ENCODE data around the gene MPP1. TPM values are rescaled to one million over a fixed set of nuclear protein-coding genes. Genes with fewer than 3 reads are reported as not detected.

The MPP1 gene
- total RNA-seq = 9.0 to 14.2 TPM (median 13.3 TPM) in 3 replicates
- long read RNA-seq, transcript MPP1-202 (12 exons, 2,042 nt) = major isoform, 15 of 15 reads
- long read RNA-seq, partial matches to known transcripts = 0 of 15 reads
- long read RNA-seq, other reads (novel, unspliced or antisense) = 0 of 15 reads

DNA sequence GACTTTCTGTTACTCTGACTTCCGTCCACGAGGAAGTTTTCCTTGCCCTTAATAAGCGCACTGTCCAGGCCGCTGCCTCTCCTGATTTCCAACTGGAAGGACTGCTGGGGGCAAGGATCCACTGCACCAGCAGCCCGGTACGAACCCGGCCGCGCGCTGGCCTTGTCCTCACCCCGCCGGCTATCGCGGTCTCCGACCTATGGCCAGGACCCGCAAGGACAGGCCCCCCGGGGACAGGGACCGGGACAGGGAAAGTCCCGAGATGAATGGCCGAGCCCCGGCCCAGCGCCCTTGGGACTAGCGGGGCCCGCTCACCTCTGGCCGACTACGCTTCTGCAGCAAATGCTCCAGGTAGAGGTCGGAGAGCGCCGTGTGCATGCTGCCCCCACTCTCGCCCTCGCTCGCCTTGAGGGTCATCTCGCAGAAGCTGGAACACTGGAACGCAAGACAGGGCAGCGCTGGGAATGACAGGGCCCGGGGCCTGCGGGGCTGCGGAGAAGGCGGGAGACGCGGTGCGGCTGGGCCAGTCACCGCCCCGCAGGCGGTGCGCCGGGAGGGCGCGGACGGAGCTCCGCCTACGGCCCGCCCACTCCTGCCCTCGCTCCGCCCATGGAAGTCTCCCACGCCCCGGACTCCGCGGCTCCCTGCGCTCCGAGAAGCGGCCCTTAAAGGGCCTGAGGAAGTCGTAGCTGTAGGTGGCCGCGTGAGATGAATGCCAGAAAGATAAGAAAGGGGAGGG is at the start of gene MPP1:
TSS of gene MPP1 (minus strand) at position 529 of the 739 bp plus-strand sequence. CDS start at position 417, 112 bp downstream.
- H3K27me3 Mint-ChIP-seq (ENCODE audit: low read depth) = no peaks in the 10 kb centered on the region
- H3K4me3 Mint-ChIP-seq (ENCODE audit: unreplicated experiment) = peak within 1 kb of the TSS; percentile 87
- peaks cover 16% of the 10 kb centered on the region for H3K4me1 Mint-ChIP-seq (ENCODE audit: low read depth)
- no peak for DNase-seq (ENCODE audit: low spot score)
- H3K27ac Mint-ChIP-seq (ENCODE audit: unreplicated experiment) = peak within 1 kb of the TSS; percentile 88
- H3K36me3 Mint-ChIP-seq (ENCODE audit: low read depth) = no peaks in the 10 kb centered on the region
- peaks cover 33% of the 10 kb centered on the region for H3K9me3 Mint-ChIP-seq (ENCODE audit: low read depth)
- TF ChIP-seq, protein P1, sequence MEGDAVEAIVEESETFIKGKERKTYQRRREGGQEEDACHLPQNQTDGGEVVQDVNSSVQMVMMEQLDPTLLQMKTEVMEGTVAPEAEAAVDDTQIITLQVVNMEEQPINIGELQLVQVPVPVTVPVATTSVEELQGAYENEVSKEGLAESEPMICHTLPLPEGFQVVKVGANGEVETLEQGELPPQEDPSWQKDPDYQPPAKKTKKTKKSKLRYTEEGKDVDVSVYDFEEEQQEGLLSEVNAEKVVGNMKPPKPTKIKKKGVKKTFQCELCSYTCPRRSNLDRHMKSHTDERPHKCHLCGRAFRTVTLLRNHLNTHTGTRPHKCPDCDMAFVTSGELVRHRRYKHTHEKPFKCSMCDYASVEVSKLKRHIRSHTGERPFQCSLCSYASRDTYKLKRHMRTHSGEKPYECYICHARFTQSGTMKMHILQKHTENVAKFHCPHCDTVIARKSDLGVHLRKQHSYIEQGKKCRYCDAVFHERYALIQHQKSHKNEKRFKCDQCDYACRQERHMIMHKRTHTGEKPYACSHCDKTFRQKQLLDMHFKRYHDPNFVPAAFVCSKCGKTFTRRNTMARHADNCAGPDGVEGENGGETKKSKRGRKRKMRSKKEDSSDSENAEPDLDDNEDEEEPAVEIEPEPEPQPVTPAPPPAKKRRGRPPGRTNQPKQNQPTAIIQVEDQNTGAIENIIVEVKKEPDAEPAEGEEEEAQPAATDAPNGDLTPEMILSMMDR (IDR thresholded peaks at IDR 0.05) = no peak

DNA sequence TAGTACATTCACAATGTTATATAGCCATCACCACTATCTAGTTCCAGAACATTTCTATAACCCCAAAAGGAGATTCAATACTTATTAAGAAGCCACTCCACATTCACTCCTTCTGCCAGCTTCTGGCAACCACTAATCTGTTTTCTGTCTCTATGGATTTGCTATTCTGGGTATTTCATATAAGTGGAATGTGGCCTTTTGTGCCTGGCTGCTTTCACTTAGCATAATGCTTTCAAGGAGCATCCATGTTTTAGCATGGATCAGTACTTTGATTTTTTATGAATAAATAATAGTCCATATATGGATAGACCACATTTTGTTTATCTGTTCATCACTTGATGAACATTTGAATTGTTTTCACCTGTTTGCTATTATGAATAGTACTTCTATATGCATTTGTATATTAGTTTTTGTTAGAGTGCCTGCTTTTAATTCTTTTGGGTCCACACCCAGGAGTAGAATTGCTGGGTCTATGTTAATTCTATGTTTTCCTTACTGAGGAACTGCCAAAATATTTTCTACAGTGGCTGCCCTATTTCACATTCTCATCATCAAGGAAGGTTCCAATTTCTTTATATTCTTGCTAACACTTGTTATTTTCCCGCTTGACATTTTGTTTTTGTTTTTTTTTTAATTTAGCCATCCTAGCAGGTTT is 45.8 kb upstream of the MPP1 start:
- no peaks in the 10 kb centered on the region for H3K4me1 Mint-ChIP-seq (ENCODE audit: low read depth)
- peaks cover 3% of the 10 kb centered on the region for H3K36me3 Mint-ChIP-seq (ENCODE audit: low read depth)
- peaks cover 38% of the 10 kb centered on the region for H3K9me3 Mint-ChIP-seq (ENCODE audit: low read depth)
- no peak for DNase-seq (ENCODE audit: low spot score)
- H3K27ac Mint-ChIP-seq (ENCODE audit: unreplicated experiment) = no peak overlapping the region
- no peaks in the 10 kb centered on the region for H3K27me3 Mint-ChIP-seq (ENCODE audit: low read depth)
- no peak overlapping the region for H3K4me3 Mint-ChIP-seq (ENCODE audit: unreplicated experiment)
- TF ChIP-seq, protein P1 (IDR thresholded peaks at IDR 0.05) = no peak

DNA sequence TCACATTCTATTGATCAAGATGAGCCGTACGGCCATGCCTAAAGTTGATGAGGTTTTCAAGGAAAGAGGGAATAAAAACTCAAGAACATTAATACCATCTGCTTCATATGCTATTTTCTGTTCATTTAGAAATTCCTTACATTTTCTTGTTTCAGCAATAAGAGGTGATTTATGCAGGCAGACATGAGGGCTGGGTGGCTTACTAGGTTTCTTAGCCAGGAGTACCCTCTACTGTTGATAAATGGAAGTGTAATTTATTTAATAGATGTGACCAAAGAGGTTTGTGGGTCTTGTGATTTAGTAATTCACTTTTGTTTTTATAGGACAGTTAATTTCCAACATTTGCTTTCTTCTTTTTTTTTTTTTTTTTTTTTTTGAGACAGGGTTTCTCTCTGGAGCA is 35.6 kb upstream of the MPP1 start:
- DNase-seq (ENCODE audit: low spot score) = no peak
- no peaks in the 10 kb centered on the region for H3K27me3 Mint-ChIP-seq (ENCODE audit: low read depth)
- H3K36me3 Mint-ChIP-seq (ENCODE audit: low read depth) = peaks cover 3% of the 10 kb centered on the region
- no peak overlapping the region for H3K27ac Mint-ChIP-seq (ENCODE audit: unreplicated experiment)
- H3K9me3 Mint-ChIP-seq (ENCODE audit: low read depth) = peaks cover 17% of the 10 kb centered on the region
- TF ChIP-seq, protein P1 (IDR thresholded peaks at IDR 0.05) = peak; percentile 79
- no peaks in the 10 kb centered on the region for H3K4me1 Mint-ChIP-seq (ENCODE audit: low read depth)
- H3K4me3 Mint-ChIP-seq (ENCODE audit: unreplicated experiment) = no peak overlapping the region

DNA sequence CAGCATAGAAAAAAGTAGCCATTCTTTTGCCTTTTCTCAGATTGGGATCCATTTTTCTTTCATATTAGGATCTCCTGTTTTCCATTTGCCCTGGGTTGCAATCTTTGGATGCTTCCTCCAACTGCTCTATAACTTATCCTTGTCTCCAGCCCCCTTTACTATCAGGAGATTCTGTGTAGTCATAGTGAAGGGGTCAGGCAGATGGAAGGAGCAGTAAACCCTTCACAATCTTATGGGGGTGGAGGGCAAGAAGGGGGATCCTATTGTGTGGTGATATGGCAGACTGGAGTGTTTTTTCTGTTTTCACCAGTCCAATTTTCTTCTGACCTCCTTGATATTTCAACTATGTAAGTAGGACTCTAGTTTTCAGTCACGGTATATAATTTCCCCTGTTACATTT is 30.9 kb upstream of the MPP1 start:
- Mint-ChIP-seq H3K4me1 (ENCODE audit: low read depth) (no peaks in the 10 kb centered on the region), H3K9me3 (ENCODE audit: low read depth) (peaks cover 25% of the 10 kb centered on the region), H3K36me3 (ENCODE audit: low read depth) (peaks cover 3% of the 10 kb centered on the region), H3K27ac (ENCODE audit: unreplicated experiment) (no peak overlapping the region), H3K27me3 (ENCODE audit: low read depth) (peaks cover 2% of the 10 kb centered on the region), H3K4me3 (ENCODE audit: unreplicated experiment) (no peak overlapping the region)
- TF ChIP-seq, protein P1 (IDR thresholded peaks at IDR 0.05) = no peak
- no peak for DNase-seq (ENCODE audit: low spot score)

DNA sequence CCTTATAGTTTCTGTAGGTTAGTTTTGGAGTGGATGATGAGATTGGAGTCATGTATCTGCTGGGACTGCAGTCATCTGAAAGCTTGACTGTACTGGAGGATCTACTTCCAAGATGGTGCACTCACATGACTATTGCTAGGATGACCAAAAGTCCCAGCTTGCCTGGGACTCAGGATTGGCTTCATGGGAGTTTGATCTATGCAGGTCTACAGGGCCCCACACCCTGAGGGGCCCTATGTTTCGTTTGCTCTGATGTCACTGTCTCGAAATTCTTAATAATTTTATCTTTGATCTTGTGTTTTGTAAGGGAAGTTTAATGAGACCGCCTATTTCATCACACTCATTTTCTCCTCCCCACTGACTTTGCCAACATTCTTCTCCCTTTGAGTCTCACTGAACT is 29.3 kb upstream of the MPP1 start, which contains the start of gene SMIM9:
TSS of gene SMIM9 (minus strand) at position 101 of the 400 bp plus-strand sequence. CDS start 3,806 bp downstream, outside the sequence.
- no peak within 1 kb of the TSS for H3K27ac Mint-ChIP-seq (ENCODE audit: unreplicated experiment)
- no peak for DNase-seq (ENCODE audit: low spot score)
- peaks cover 2% of the 10 kb centered on the region for H3K27me3 Mint-ChIP-seq (ENCODE audit: low read depth)
- peaks cover 3% of the 10 kb centered on the region for H3K36me3 Mint-ChIP-seq (ENCODE audit: low read depth)
- H3K9me3 Mint-ChIP-seq (ENCODE audit: low read depth) = peaks cover 30% of the 10 kb centered on the region
- TF ChIP-seq, protein P1 (IDR thresholded peaks at IDR 0.05) = no peak
- H3K4me3 Mint-ChIP-seq (ENCODE audit: unreplicated experiment) = no peak within 1 kb of the TSS
- no peaks in the 10 kb centered on the region for H3K4me1 Mint-ChIP-seq (ENCODE audit: low read depth)
